ENCODE results near the gene ATP13A2.

The ATP13A2 gene

DNA sequence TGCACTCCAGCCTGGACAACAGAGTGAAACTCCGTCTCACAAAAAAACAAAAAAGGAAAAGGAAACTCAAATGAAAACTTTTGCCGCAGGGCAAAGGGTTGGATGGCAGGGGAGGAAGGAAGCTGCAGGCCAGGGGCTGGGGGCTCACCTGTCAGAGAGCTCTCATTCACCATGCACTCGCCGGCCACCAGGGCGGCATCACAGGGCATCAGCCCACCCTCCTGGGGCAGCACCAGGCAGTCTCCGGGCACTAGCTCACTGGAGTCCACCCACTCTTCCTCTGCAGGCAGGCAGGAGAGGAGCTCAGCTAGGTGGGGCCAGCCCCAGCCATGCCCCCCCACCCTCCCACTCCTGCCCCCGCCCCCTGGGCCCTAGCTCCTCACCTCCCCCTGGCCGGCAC, 11.9 kb downstream of the ATP13A2 start:
- no peak for DNase-seq

DNA sequence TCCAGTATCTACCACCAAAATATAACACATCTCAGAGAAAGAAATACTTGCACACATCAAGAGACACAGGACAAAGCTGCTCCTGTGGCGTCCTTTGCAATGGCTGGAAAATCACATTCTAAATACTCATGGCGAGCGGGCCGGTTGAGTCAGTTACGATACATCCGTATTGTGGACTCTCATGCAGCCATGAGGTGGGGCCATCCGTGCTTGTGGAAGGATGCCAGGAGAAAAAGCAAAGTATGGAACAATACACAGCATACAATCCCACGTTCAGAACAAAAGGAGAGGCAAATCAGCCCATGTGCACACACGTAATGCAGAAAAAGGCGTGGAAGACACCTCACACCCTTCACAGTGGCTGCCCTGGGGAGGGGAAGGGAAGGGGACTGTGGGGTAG, 13.1 kb downstream of the ATP13A2 start:
- DNase-seq = no peak

DNA sequence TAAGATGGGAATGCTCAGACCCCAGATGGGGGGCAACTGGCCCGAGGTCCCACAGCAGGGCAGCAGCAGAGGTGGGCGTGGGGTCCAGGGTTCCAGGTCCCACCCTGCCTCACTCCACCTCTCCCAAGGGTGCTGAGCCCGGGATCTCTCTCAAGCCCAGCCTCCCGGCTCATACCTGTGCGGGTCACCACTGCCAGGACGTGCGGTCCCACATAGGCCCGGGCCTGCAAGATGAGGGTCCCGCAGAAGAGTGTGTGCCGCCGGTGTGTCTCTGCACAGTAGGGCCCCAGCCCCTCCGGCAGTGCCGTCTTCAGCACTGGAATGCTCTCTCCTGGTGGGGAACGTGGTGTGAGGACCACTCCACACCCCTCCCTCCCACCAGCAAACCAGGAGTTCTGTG, 14.9 kb downstream of the ATP13A2 start:
- no peak for DNase-seq

DNA sequence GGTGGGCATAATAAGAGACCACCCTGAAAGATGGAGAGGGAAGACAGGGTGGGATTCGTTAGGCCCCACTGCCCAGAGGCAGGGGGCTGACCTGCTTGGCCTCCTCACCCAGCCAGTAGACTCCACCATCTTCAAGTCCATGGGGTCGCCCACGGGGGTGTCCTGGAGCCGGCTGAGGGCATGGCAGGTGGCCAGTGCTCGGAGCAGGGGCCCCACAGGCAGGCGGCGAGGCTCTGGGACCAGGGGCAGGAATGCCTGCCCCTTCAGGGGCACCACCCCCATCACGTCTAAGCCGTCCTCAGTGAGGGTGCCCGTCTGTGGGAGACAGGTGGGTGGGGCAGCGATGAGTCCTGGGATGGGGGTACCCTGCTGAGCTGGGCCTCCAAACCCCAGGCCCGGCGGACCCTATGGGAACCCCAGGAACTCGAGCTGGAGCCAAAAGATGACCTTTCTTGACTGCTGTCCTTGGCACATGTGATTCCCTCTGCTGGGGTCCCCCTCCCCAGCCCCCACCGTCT, 18.1 kb downstream of the ATP13A2 start:
- DNase-seq = no peak

DNA sequence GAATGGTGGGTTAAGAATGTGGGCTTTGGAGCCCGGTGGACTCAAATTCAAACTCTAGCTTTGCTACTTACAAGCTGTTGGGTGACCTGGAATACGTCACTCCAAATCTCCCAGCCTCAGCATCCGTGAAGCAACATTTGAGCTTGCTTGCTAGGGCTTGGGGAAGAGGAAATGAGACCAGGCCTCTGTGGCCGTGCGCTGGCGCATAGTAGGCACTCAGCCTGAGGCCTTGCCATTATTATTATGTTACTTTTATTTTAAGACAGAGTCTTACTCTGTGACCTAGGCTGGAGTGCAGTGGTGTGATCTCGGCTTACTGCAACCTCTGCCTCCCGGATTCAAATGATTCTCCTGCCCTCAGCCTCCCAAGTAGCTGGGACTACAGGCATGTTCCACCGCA, 19.1 kb downstream of the ATP13A2 start:
- no peak for DNase-seq

DNA sequence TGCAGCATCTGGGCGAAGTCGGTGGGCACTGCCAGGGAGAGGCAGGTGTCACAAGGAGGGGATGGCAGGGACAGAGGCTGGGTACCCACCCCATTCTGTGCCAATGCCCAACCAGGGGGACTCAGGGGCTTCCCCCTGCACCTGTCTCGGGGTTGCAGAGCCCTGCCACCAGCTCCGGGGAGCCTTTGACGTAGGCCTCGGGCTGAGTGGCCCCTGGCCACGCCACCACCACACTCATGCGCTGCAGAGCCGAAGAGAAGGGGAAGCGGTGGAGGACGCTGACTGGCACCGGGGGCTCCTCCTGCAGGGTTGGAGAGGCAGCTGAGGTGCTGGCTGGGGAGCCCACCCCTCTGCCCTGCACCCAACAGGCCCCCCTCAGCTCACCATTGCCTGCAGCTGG, 19.6 kb downstream of the ATP13A2 start:
- DNase-seq = no peak

DNA sequence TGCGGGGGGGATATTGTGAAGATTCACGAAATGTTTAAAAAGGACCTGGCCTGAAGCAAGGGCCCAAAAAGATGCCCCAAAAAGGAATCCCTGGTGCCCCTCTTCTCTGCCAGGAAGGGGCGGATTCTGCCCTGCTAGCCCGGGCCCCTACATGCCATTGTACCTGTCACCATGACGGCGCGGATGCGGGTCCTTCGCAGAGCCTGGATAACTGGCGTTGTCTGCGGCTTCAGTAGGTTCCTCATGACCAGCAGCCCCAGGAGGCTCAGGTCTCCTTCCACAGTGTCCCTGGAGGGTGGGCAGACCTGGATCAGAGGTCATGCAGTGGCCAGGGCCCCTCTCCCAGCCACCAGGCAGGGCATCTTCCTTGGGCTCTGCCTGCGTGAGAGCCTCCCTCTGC, 20.2 kb downstream of the ATP13A2 start:
- no peak for DNase-seq

DNA sequence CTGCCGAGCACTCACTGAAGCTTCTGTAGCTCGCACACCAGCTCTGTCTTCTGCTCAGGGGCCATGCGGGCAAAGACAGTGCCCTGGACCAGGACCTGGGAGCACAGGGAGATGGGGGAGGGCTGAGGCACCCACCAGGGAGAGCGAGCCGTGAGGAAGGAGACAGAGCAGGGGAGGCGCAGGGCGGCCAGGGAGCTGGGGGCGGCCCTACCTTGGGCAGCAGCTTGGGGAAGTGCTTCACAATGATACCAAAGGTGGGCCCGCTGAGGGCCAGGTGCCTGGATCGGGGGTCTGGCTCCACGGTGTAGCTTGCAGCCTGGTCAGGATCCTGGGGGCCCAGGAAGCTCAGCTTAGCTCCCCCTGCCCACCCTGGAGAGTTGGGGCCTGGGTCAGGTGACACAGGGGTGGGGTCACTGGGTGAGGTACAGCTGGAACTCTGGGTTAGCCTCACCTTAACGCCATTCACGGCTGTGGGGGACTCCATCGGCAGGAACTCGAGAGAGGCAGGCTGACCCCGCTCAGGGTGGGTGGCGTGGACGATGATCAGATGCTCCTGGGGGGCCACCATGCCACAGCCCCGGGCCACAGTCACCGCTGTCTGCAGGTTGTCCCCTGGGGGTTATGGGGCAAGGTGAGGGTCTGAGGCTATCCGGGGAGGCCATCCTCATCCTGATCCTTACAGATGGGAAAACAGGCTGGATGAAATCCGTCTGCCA, 21.9 kb downstream of the ATP13A2 start:
- DNase-seq = no peak

DNA sequence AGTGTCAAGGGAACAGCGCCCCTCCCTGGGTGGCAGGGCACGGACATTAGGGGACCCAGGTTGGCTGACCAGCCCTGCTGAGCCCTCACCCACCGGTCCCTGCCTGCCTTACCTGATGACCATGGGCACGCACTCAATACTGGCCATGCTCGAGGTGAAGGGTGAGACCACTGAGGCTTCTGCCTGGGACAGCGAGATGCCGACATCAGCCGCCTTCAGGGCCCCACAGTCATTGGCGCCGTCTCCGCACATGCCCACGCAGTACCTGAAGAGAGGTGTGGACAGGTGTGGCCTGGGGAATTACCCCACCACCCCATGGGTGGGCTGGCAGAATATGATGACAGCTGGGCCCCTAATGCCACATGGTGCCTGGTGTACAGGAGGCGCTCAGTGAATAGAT, 23.5 kb downstream of the ATP13A2 start:
- DNase-seq = no peak

DNA sequence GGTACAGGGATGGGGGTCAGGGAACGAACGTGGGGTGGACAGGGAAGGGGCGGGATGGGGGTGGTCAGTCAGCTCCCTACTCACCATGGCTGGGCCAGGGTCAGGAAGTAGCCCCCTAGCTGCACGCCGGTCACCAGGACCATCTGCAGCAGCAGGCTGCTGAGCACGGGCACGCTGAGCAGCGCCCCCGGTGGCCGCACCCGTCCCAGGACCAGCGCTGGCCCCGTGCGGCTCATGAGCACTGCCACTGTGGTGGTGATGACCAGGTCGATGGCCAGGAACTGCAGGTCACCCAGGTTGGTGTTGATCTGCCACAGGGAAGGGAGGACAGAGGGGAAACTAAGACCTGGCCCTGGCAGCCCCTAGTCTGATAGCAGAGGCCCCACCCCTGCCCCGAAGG, 24.8 kb downstream of the ATP13A2 start:
- no peak for DNase-seq

DNA sequence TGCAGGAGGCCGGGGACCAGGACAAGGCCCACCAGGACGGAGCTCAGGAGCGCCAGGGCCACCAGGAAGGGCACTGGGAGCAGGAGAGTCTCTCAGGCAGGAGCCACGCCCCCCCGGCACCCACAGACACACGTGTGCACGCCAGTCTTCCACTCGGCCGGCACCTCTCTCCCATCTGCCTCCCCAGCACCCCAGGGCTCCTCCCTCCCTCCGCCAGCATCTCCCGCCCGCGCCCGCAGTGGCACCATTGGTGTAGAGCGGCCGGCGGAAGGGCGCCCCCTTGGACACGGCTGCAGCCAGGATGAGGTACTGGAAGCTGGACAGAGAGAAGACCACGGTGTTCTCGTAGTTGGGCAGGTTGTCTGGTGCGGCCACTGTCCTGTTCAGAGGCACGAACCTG, 25.2 kb downstream of the ATP13A2 start:
- no peak for DNase-seq

DNA sequence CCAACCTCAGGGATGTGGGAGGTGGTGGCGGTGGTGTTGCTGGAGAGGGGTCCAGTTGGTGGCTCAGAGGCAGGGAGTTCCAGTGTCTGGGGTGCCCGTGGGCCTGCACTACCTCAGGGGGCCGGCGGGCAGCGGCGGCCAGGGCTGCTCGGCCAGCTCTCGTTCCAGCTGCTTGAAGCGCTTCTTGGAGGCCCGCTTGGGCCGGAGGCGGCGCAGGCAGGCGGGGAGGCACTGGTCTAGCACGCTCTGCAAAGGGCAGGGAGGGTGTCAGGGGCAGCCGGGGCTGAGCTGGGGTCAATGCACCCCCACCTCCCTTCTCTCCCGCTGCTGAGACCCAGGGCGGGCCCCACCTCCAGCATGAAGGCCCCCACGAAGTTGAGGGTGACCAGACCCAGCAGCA, 25.6 kb downstream of the ATP13A2 start:
- DNase-seq = no peak

DNA sequence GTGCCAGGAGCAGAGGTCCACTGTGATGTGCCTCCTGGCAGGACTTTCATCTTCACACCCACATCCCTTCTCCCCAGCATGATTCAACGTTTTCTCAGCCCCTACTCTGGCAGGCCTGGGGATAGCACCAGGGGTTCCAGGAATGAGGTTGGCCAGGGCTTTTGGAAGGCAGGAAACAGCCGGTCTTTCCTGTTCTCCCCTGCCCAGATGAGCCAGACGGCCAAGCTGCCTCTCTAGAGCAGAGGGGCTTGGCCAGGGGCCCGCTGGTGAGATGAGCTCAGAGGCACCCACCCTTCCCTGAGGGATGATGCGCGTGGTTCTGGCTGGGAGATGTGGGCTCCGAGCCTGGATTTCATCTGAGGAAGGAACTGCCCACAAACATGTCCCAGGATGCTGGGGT, 27.0 kb downstream of the ATP13A2 start:
- DNase-seq = no peak

DNA sequence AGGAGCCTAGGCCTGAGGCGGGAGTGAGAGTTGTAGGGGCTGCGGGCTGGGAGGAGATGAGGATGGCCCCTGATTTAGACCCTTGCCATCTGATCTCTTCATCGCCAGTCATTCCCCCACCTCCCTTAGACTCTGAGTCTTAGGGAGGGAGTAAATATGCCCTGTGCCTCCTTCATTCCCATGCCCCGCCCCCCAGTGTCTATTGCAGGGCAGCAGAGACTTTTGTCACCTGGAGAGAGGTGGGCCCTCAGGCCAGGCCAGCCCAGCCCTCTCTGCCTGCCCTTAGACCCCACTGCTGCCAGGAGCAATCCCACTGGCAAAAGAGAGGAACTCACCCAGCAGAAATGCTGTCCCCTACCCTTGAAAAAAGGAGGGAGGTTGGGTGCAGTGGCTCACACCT, 28.1 kb downstream of the ATP13A2 start:
- DNase-seq = no peak

DNA sequence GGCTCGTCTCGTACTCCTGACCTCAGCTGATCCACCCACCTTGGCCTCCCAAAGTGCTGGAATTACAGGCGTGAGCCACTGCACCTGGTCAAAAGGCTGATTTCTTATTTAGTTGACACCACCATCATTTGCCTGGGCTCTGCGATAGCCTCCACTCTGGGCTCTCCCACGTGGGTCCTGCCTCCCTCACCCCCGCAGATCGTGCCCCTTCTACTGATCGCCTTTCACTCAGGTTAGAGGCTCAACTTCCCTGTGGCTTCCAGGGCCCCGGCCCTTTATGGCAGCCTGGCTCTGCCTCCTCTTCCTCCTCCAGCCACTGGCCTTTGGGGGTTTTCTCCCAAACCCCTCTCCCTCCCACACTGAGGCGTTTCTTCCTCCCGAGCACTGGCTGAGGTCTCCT, 28.8 kb downstream of the ATP13A2 start:
- no peak for DNase-seq

DNA sequence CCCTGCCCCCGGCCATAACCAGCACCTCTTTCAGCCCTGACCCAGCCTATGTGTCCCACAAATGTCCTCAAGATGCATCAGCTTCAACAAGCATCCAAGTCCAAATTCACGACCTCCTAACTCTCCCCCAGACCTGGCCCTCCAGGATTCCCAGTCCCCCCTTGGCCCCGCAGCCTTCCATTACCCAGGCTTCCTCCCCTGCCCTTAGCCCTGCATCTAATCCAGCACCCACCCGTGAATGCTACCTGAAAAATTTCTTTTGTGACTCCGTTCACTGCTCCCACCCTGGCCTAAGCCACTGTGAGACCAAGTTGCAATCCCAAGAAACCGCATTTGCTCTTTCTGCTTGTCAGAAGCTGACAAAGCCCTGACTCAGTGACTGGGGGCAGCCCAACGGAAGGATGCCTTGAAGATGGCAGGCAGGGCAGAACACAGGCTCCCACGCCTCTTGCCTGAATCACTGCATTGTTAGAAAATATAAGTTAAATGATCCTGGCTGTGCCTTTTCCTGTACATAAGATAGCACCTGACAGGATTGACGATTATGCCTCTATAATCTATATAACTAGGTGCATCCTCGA, 30.4 kb downstream of the ATP13A2 start:
- no peak for DNase-seq

DNA sequence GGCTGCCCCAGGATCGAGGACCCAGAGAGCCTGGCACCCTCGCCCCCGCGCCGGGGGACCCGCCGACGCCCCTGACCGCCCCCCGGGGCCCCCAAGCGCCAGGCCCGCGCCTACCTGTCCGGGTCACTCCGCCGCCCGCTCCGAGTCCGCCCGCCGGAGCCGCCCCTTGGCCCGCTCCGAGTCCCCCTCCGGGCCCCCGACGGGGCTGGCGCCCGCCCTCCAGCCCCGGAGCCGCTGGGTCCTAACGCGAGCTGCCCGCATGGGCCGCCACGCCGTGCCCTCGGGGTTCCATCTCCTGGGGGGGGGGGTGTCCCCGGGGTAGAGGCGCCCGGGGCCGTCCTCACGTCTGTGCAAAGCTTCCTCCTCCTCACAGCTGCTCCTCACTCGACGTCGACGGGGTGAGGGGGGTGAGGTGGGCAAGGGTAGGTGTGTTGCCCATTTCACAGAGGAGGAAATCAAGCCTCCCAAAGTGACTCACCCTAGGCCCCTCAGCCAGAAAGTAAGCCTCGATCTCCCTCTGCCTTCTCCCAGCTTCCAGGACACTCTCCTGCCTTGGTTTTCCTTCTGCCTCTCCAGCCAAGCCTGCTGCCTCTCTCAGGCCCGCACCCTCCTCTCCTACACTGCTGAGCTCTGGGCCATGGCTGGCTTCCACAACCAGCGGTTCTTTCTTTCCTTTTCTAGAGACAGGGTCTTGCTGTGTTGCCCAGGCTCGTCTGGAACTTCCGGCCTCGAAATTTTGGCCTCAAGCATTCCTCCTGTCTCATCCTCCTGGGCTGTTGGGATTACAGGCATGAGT, 31.1 kb downstream of the ATP13A2 start, which contains the start of gene MFAP2:
Gene MFAP2, minus strand, starts transcription at position 148 of the 796 bp plus-strand sequence. CDS start 2,347 bp downstream, outside the sequence.
- no peak for DNase-seq

DNA sequence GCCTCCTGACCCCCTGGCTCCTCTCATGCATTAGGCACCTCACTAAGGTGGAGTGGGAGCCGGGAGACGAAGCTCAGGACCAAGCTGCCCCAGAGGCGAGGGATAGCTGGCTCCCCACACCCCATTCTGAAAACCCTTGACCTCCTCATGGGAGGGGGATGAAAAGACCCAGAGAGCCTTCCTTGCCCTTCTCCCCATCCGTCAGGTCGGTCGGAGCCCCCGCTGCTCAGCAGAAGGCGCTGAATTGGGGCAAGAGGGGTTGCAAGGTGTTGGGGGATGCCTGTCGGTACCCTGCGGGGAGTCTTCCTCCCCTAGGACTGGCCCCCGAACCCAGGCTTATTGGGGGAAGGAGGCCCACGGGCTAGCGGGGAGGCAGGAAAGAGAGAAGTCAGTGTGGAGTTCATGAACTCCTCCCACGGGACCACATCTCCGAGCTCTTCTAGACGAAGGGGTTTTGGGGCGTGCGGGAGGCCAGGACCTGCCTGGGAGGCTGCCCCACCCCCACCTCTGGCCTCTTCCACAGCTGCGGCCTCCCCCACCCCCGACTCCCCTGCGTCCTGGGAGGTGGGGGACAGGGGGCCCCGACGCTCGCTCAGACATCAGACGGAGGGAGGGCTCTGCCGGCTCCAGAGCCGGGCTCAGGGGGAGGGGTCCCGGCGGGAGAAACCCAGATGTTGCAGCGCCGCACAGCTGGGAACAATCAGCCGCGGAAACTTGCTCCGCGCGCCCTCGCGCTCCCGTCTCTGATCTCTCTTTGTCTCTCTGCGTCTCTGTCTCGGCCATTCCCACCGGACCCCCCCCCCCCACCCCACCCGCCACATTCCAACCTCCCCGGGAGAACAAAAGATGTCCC, 32.0 kb downstream of the ATP13A2 start:
- no peak for DNase-seq

DNA sequence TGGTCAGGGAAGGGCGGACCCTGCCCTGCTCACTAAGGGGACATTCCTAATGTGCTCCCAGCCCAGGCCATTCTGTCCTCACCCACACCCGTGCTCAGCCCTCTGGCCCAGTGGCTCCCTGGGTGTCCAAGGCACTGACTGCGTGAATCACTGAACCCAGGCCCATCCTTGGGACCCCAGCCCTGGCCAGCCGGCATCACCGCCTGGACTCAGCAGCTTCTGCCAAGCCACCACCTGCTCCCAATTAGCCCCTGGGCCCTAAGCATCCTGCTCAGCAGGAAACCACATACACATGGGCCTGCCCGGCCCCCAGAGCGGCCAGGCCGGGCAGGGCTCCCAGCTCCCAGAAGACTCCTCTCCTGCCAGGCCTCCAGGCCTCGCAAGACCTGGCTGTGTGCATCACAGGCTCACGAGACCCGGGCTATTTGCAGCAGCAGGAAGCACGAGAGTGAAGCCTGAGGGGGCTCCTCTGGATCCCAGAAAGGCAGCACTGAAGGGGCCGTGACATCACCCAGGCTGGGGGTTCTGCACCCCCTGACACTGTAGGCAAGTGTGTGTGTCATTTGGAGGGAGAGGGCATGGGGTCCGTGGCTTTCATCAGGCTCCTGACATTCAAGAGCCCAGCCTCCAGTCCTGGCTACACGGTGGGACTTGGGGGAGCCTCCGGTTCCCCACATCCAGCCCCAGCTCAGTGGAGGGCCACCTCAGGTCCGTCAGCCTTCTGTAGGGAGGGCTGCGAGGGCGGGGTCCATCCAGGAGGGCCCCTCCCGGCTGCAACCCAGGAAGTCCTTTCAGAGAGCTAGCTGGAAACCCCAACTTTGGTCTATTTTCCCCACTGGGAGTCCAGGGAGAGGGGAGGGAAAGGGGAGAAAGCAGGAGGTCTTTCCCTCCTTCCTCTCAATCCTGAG, 32.9 kb downstream of the ATP13A2 start:
- DNase-seq = no peak

DNA sequence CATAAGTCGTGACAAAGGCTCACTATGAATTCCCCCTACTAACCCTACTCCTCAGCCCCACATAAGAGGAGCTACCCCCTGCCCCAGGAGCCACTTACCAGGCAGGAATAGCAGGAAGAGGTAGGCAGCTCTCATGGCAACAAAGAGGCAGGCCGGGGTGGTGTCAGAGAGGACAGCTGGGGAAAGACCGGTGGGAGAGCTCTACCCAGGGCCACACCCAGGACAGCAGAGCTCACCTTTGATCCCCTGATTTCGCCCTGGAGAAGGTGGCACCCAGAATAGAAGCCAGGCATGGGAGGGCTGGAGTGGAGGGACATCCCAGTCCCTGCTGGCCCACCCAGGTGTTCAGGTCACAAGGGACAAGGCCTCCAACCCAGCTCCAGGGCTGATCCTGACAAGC, 33.6 kb downstream of the ATP13A2 start:
- no peak for DNase-seq

DNA sequence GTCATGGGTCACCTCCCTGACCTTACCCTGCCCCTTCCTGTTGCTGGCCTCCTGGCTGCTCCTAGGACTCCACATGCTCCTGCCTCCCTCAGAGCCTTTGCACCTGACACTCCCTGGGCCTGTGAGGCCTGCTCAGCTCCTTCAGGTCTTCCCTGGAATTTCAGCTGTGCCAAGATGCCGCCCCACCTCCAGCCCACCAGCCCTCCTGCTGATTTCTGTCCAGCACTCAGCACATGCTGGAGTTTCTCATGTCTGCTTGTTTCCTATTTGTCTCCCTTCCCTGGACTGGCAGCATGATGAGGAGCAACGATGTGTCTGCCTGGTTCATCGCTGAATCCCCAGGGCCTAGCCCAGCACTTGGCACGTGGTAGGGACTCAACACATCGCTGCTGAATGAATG, 34.4 kb downstream of the ATP13A2 start:
- DNase-seq = no peak

DNA sequence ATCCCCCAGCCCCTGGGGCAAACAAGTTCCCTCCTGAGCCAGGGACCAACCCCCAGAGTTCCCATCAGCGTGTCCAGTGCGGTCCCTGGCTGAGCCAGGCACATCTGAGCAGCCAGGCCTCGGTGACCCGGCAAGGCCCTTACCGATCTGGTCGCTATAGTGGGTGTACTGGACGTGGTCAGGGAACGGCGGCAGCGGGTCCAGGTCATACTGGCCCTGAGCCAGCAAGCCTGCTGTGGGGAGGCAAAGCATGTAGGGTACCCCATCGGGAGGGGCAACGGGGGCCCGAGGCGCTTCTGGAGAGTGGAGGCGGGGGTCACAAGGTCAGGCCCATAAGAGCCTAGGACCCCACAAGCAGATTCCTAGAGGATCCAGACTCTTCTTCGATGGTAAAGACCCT, 34.8 kb downstream of the ATP13A2 start:
- DNase-seq = no peak

All from NCI-H524 (cell line).